HG02763 (cell line): ENCODE results near the gene HIRA.
"Not testable (repeated sequence)": the region's sequence is repeated elsewhere in the genome, so short reads cannot be mapped to it uniquely, and the experiment has no call there.

Experiments used
- ATAC-seq: cut with Tn5 transposase; IDR thresholded peaks from one replicate; pipeline ENCODE4 v1.9.1; 2021; ENCODE audit warnings: mild to moderate bottlenecking, moderate library complexity; ENCODE audit not compliant: unreplicated experiment

Gene HIRA

DNA sequence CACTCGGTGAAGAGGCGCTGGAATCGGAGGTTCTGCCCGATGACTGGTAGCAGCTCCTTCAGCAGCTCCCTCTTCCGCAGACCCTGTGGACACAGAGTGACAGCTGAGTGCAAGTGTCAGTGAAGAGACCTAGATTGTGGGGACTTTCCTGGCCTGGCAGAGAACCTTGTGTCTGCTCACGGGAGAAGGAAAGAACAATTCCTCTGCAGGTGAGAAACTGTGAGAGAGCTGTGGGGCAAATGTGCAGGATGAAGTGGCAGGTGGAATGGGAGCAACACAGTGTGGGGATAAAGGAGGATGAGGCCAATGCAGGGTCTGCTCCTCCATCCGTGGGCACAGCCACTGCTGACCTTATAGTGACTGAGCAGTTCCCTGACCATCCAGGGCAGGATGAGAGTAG lies 100.1 kb downstream of the HIRA start:
- no peak for ATAC-seq

DNA sequence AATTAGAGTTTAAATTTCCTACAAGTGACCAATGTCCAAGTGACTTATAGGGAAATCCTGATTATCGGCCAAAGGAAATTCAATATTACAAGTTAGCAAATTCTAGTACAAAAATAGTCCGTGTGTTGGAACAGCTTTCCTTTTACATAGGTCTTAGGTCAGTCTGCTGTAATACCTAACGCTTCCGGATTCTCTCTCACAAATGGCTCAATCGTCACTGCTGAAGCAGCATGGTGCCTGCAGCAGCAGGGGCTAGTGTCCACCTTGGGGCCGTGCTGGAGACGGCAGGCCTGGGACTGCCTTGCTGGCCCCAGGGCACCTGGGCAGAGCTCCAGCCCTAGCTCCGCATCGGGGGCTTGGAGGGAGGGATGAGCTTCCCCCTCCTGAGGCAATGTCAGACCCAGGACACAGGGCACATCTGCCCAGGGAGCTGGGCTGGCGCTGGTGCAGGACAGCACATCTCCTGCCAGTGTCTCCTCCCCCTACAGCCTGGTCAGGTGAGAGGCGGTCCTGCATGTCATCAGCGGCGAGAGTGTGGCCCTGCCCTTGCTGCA lies 100.6 kb downstream of the HIRA start:
- ATAC-seq, result no peak

GRCh38 chr22:19330205-19330604 lies 101.3 kb downstream of the HIRA start:
- not testable (repeated sequence) for ATAC-seq

DNA sequence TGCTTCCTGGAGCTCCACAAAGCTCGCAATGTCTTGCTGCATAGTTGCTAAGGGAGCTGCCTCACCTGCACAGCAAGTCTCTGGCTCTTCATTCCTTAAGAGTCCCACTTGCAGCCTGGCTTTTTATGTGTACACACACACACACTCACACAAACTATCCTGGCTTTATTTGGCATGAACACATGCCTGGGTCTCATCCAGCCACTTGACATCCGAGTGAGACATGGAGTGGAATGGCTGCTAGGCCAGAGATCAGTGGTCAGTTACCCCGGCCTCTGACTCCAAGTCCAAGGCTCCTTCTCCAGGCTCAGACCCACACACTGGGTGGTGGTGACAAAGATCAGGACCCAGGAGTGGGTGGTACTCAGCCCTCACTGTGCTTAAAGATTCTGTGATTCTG lies 102.1 kb downstream of the HIRA start:
- no peak for ATAC-seq

- ATAC-seq, result no peak
Observed at GRCh38 chr22:19325296-19325948, 106.1 kb downstream of the HIRA start.

GRCh38 chr22:19323420-19323819 lies 108.1 kb downstream of the HIRA start:
- not testable (repeated sequence) for ATAC-seq

DNA sequence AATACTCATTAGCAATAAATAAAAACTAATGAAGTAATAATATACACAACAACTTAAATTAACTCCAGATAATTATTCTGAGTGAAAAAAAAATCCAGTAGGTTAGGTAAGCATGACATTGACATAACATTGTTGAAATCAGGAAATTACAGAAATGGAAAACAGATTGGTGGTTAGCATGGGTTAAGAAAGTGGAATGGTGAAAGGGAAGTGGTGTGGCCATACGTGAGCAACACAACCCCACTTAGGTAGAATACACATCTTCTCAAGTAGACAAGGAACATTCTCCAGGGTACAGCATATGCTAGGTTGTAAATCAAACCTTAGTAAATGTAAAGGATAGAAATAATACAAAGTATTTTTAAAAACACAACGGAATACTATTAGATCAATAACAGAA lies 109.8 kb downstream of the HIRA start:
- ATAC-seq, result no peak

DNA sequence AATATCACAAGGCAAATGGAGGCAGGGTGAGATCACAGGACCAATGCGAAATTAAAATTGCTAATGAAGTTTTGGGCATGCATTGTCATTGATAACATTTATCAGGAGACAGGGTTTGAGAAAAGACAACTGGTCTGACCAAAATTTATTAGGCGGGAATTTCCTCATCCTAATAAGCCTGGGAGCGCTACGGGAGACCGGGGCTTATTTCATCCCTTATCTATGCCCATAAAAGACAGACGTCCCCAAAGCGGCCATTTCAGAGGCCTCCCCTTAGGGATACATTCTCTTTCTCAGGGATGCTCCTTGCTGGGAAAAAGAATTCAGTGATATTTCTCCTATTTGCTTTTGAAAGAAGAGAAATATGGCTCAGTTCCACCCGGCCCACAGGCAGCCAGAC lies 111.4 kb downstream of the HIRA start:
- ATAC-seq, result not testable (repeated sequence)

DNA sequence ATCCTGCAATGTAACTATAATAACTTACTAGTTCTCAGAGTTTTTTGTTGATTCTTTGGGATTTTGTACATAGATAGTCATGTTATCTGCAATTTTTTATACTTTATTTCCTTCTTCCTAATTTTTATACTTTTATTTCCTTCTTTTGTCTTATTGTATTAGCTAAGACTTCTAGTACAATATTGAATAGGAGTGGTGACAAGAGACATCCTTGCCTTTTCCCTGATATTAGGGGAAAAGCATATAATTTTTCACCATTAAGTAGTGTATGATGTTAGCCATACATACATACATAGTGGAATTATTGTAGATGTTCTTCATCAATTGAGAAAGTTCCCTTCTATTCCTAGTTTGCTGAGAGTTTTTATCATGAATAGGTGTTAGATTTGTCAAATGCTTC lies 112.3 kb downstream of the HIRA start:
- ATAC-seq, result no peak

DNA sequence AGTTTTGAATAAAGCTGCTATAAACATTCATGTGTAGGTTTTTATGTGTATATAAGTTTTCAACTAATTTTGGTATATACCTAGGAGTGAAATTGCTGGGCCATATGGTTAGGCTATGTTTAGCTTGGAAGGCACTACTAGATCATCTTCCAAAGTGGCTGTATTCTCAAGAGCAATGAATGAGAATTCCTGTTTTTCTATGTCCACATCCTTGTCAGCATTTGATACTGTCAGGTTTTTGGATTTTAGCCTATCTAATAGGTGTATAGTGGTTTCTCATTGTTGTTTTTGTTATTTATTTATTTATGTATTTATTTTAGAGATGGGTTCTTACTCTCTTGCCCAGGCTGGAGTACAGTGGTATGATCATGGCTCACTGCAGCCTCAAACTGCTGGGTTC lies 113.7 kb downstream of the HIRA start:
- ATAC-seq, result no peak

GRCh38 chr22:19307872-19308271 lies 123.7 kb downstream of the HIRA start:
- no peak for ATAC-seq

GRCh38 chr22:19306535-19306934 lies 125.0 kb downstream of the HIRA start:
- not testable (repeated sequence) for ATAC-seq

GRCh38 chr22:19304547-19304946 lies 127.0 kb downstream of the HIRA start:
- ATAC-seq, result no peak

DNA sequence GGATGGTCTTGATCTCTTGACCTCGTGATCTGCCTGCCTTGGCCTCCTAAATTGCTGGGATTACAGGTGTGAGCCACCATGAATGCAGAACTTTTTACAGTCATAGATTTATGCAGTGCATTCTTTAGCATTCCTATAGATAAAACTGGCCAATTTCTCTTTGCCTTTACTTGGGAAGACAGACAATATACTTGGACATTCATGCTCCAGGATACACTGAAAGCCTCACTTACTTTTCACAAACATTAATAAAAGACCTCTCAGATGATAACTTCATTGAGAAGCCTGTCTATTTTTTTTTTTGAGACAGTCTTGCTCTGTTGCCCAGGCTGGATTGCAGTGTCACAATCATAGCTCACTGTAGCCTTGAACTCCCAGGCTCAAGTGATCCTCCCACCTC lies 127.7 kb downstream of the HIRA start:
- no peak for ATAC-seq

- ATAC-seq, result no peak
Observed at GRCh38 chr22:19295733-19296132, 135.8 kb downstream of the HIRA start.

- ATAC-seq, result no peak
Observed at GRCh38 chr22:19292458-19293230, 138.9 kb downstream of the HIRA start.

DNA sequence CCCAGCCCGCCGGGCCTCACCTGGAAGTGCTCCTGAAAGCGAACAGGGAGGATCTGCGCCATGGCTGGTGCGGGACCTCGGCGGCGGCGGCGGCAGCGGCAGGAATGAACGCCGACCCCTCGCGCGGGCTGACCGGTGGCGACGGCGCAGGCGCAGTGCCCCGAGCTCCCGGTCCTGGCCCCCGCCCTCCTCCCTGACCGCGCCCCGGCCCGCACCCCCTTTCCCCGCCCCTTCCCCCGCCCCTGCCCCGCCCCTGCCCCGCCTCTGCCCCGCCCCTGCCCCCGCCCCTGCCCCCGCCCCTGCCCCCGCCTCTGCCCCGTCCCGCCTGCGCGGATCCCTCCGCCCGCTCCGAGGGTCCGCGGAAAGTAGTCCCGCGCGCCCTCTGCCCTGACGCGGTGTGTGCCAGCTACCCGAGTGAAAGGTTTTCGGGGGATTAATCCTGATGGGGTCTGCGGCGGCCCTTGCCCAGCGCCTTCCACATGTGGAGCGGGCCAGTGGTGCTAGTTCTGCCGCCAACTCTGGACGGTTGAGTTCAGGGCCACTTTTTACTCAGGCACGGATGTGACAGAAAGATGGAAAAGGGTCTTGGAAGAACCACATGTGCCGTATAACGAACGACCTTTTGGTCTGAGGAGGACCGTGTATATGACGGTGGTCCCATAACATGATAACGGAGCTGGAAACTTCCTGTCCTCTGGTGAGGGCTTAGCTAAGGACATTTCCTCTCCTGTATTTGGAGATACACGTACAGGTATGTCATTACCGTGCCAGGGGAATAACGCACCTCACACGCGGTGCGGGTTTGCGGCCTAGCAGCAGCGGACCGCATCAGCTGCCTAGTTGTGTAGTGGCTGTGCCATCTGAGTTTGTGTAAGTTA lies 139.7 kb downstream of the HIRA start, which contains the start of gene CLTCL1:
Gene CLTCL1 (minus strand): TSS at position 140 of the 878 bp plus-strand sequence. CDS start 78 bp downstream, at position 62.
- ATAC-seq, result no peak

GRCh38 chr22:19291218-19291579 lies 140.3 kb downstream of the HIRA start:
- no peak for ATAC-seq

DNA sequence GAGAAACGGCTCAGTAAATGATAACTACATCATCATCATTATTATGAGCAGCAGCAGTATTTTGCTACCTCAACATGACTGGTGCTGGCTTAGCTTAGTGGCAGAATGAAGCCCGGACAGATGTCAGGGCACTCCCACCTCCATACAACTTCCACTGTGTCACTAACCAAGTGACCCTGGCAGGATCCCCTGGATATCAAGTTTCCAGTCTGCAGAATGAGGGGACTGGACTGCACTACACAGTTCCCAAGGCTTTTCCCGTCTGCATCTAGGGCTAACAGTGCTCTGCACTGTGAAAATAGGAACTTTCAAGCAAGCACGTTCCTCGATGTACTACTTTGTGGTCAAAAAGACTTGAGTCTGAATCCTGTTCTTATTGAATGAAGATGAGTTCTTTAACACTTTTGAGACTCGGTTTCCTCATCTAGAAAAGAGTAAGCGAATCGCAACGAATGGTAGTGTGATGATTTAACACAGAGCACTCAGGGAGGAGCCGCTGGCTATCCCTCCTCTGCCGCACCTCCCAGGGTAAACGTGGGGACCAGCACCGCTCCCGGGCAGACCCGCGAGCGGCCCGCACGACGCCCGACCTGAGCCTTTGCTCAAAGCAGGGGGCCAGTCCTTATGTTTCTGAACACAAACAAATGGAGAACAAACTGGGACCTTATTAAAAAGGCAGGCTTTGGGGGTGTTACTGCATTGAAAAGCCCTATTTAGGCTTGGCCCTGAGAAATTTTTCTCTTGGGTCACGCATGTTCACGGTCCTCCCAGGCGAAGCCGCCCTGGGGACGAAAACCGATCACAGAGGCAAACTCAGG lies 140.9 kb downstream of the HIRA start:
- ATAC-seq, result no peak

GRCh38 chr22:19289475-19290161 lies 141.9 kb downstream of the HIRA start:
- ATAC-seq, result no peak
